Lung (tissue), 12 donors: Measurements from ENCODE around the gene KBTBD12. TPM values are rescaled to one million over a fixed set of nuclear protein-coding genes. Genes with fewer than 3 reads are reported as not detected.

Experiments
- ATAC-seq: fragments of 200-7000 bp; cut with Tn5 transposase; one replicate; pipeline ENCODE4 v1.9.1; 2020; ENCODE audit warnings: moderate number of reproducible peaks; ENCODE audit not compliant: insufficient read depth, low FRiP score
- DNase-seq, 3 donors: peaks; one replicate each; pipeline ENCODE4 v3.0.0-alpha.2; 2013 to 2017
- H3K27ac ChIP-seq, 2 donors: one replicate each; pipeline ENCODE4 v1.5.1; 2013; ENCODE audit warnings: mild to moderate bottlenecking in 2 of 2, moderate library complexity in 2 of 2, control low read depth in 1 of 2, inconsistent platforms in 1 of 2, low read depth in 1 of 2, low read length in 1 of 2
- H3K27me3 ChIP-seq, 3 donors: one replicate each; pipeline ENCODE4 v1.5.1; 2013; ENCODE audit warnings: low read length in 2 of 3; ENCODE audit not compliant: control insufficient read depth in 3 of 3, insufficient read depth in 3 of 3
- H3K36me3 ChIP-seq, 4 donors: one replicate each; pipeline ENCODE4 v1.5.1; 2013; ENCODE audit warnings: low read length in 4 of 4, mild to moderate bottlenecking in 1 of 4, moderate library complexity in 1 of 4; ENCODE audit not compliant: control insufficient read depth in 4 of 4, insufficient read depth in 4 of 4
- H3K4me1 ChIP-seq, 5 donors: one replicate each; pipeline ENCODE4 v1.5.1; 2013; ENCODE audit warnings: low read length in 5 of 5, mild to moderate bottlenecking in 2 of 5, moderate library complexity in 1 of 5; ENCODE audit not compliant: control insufficient read depth in 5 of 5, insufficient read depth in 5 of 5
- H3K4me3 ChIP-seq: one replicate; pipeline ENCODE4 v1.5.1; 2013; ENCODE audit warnings: mild to moderate bottlenecking, control low read depth, moderate library complexity
- H3K9ac ChIP-seq, 2 donors: one replicate each; pipeline ENCODE4 v1.5.1; 2013; ENCODE audit warnings: low read length in 2 of 2, control low read depth in 1 of 2; ENCODE audit not compliant: insufficient read depth in 1 of 2
- H3K9me3 ChIP-seq, 4 donors: one replicate each; pipeline ENCODE4 v1.5.1; 2013; ENCODE audit warnings: low read length in 3 of 4, mild to moderate bottlenecking in 1 of 4, moderate library complexity in 1 of 4; ENCODE audit not compliant: control insufficient read depth in 4 of 4, insufficient read depth in 3 of 4
- CTCF ChIP-seq: IDR thresholded peaks from 2 replicates; pipeline ENCODE4 v1.5.1; 2012; ENCODE audit warnings: mild to moderate bottlenecking; ENCODE audit errors: control extremely low read depth, extremely low read depth
- WGBS, 2 donors: extraction: QIAGEN DNeasy Blood & Tissue Kit; methylation state at CpG; one replicate each; pipeline ENCODE4 v1.1.7; 2013; 5-methylcytosine and 5-hydroxymethylcytosine counted together
- polyA plus RNA-seq, 2 donors: library from polyadenylated mRNA; stranded (reverse); fragments of 200-250 nt; gene quantifications; one replicate each; pipeline ENCODE4 v1.2.1, GENCODE V29; 2013
- total RNA-seq, 2 donors: library from RNA; depleted of rRNA in 1 of 2; stranded (reverse); fragments of >200 nt in 1 of 2; gene quantifications; one replicate each; pipeline ENCODE4 v1.2.1, GENCODE V29; 2014 to 2021
- donor health status: control.
- donor health status: control.
- donor health status: Bipolar disorder and iron deficiency.
- donor health status: healthy.
- donor health status: DM: yes; HTN: yes; CAD: no.

KBTBD12 gene
- total and polyA plus RNA-seq, 4 donors, result 0.29 to 3.1 (median 0.62) TPM

- no peaks in the 10 kb centered on the region for H3K9me3 ChIP-seq
- H3K4me1 ChIP-seq, result peaks cover 0 to 9% (median 2%) of the 10 kb centered on the region in 5 donors
- no peak overlapping the region for H3K9ac ChIP-seq
- H3K36me3 ChIP-seq, result no peaks in the 10 kb centered on the region
- ATAC-seq (no peak), DNase-seq (no peak)
- TF ChIP-seq CTCF, result no peak
- H3K27ac ChIP-seq, result peak overlapping the region in 1 of 2 donors; percentile 64
- H3K27me3 ChIP-seq, result no peaks in the 10 kb centered on the region
- 78 to 87% methylated on average over 4 of the region's 4 CpGs for WGBS, 2 donors
- H3K4me3 ChIP-seq, result no peak overlapping the region
Observed at GRCh38 chr3:127961963-127962362, 46.9 kb downstream of the KBTBD12 start.

GRCh38 chr3:127962937-127963336, 47.9 kb downstream of the KBTBD12 start:
- no peaks in the 10 kb centered on the region for H3K27me3 ChIP-seq
- peaks cover 0 to 9% (median 6%) of the 10 kb centered on the region in 5 donors for H3K4me1 ChIP-seq
- no peak overlapping the region for H3K27ac ChIP-seq
- no peak for ATAC-seq
- no peak for TF ChIP-seq CTCF
- H3K9ac ChIP-seq, result no peak overlapping the region
- no peaks in the 10 kb centered on the region for H3K36me3 ChIP-seq
- DNase-seq, result no peak
- H3K9me3 ChIP-seq, result no peaks in the 10 kb centered on the region
- no peak overlapping the region for H3K4me3 ChIP-seq
- WGBS, 2 donors, result 94 to 95% methylated on average over 5 of the region's 5 CpGs

GRCh38 chr3:127964053-127964452, 49.0 kb downstream of the KBTBD12 start:
- ATAC-seq (no peak), DNase-seq (peak; percentile 52 to 95 (median 84))
- Histone ChIP-seq H3K27ac (peak overlapping the region in 1 of 2 donors; percentile 53), H3K4me3 (no peak overlapping the region), H3K36me3 (no peaks in the 10 kb centered on the region), H3K9ac (no peak overlapping the region), H3K9me3 (no peaks in the 10 kb centered on the region), H3K4me1 (peaks cover 0 to 9% (median 6%) of the 10 kb centered on the region in 5 donors), H3K27me3 (no peaks in the 10 kb centered on the region)
- no peak for TF ChIP-seq CTCF
- WGBS, 2 donors, result 64 to 89% methylated on average over 4 of the region's 4 CpGs

- no peak for TF ChIP-seq CTCF
- Histone ChIP-seq H3K9me3 (no peaks in the 10 kb centered on the region), H3K4me3 (no peak overlapping the region), H3K27ac (no peak overlapping the region), H3K27me3 (no peaks in the 10 kb centered on the region), H3K36me3 (no peaks in the 10 kb centered on the region), H3K4me1 (peaks cover 0 to 9% (median 3%) of the 10 kb centered on the region in 5 donors), H3K9ac (no peak overlapping the region)
- DNase-seq (no peak), ATAC-seq (no peak)
- WGBS, 2 donors, result 88 to 89% methylated on average over 3 of the region's 3 CpGs
Observed at GRCh38 chr3:127964816-127965215, 49.8 kb downstream of the KBTBD12 start.
